K562 (cell line): ENCODE results near the gene CLCN6. TPM values are rescaled to one million over a fixed set of nuclear protein-coding genes. Genes with fewer than 3 reads are reported as not detected.

Experiments used
- ADNP ChIP-seq: fragments of 200-800 bp; sonication (Bioruptor generic); IDR thresholded peaks from 2 replicates; pipeline ENCODE4 v1.6.1; 2016; ENCODE audit warnings: missing genetic modification characterization, missing compliant biosample characterization
- ARHGAP35 ChIP-seq: fragments of 450-650 bp; IDR thresholded peaks from 2 replicates; pipeline ENCODE4 v1.6.1; 2018; ENCODE audit not compliant: partially characterized antibody
- DMBX1 ChIP-seq: fragments of 250-450 bp; sonication (Bioruptor Pico); IDR thresholded peaks from 2 replicates; pipeline ENCODE4 v1.8.0; 2022; ENCODE audit warnings: inconsistent platforms, mild to moderate bottlenecking, moderate library complexity, borderline replicate concordance
- EGR1 ChIP-seq: fragments of 450-650 bp; conservative IDR thresholded peaks from 2 replicates; pipeline ENCODE4 v1.6.1; 2017; ENCODE audit warnings: mild to moderate bottlenecking
- JUN ChIP-seq, 2 experiments: sonication (generic) in 1 of 2; formaldehyde crosslinking in 1 of 2; IDR thresholded peaks; 2 replicates each; pipeline versions ENCODE4 v1.6.1 to v1.8.0; 2012 to 2022; ENCODE audit warnings: borderline replicate concordance in 2 of 2, mild to moderate bottlenecking in 2 of 2, improper control_type of control experiment in 1 of 2, low read depth in 1 of 2, low read length in 1 of 2, missing genetic modification reagents in 1 of 2
- NCOR1 ChIP-seq: fragments of 450-650 bp; IDR thresholded peaks from 2 replicates; pipeline ENCODE4 v1.6.1; 2016; ENCODE audit warnings: mild to moderate bottlenecking, moderate library complexity
- NFRKB ChIP-seq: fragments of 450-650 bp; IDR thresholded peaks from 2 replicates; pipeline ENCODE4 v1.6.1; 2016; ENCODE audit warnings: low read depth
- PHB2 ChIP-seq: fragments of 450-650 bp; IDR thresholded peaks from 2 replicates; pipeline ENCODE4 v1.6.1; 2017; ENCODE audit warnings: low read depth
- PML ChIP-seq: IDR thresholded peaks from 2 replicates; pipeline ENCODE4 v1.6.1; 2012; ENCODE audit warnings: low read length, inconsistent platforms
- SAP30 ChIP-seq: fragments of 200-600 bp; sonication (generic); IDR thresholded peaks from 2 replicates; pipeline ENCODE4 v1.6.1; 2012; ENCODE audit warnings: borderline replicate concordance, low read depth, mild to moderate bottlenecking, moderate library complexity, low read length, control low read depth, inconsistent platforms; ENCODE audit not compliant: insufficient read depth, poor library complexity, severe bottlenecking
- TBL1XR1 ChIP-seq, 2 experiments: IDR thresholded peaks; 2 replicates each; pipeline ENCODE4 v1.6.1; 2012; ENCODE audit warnings: improper control_type of control experiment in 2 of 2, low read length in 2 of 2, mild to moderate bottlenecking in 1 of 2
- ZNF140 ChIP-seq: fragments of 250-450 bp; sonication (Bioruptor Pico); IDR thresholded peaks from 2 replicates; pipeline ENCODE4 v1.8.0; 2021; ENCODE audit warnings: moderate library complexity, mild to moderate bottlenecking, inconsistent platforms
- ZNF239 ChIP-seq: fragments of 250-450 bp; sonication (Bioruptor Pico); IDR thresholded peaks from 2 replicates; pipeline ENCODE4 v1.4.0; 2020; ENCODE audit warnings: mild to moderate bottlenecking
- ZZZ3 ChIP-seq: fragments of 450-650 bp; IDR thresholded peaks from 2 replicates; pipeline ENCODE4 v1.6.1; 2016; ENCODE audit warnings: antibody characterized with exemption, mild to moderate bottlenecking, moderate library complexity
- polyA plus RNA-seq, 8 experiments: library from polyadenylated mRNA; depleted of rRNA in 4 of 8; stranded (reverse) in 5 of 8; unstranded in 3 of 8; fragments of >200 nt; fragmentation: Nextera tagmentation in 2 of 8; fragmentation: Illumina TruSeq in 1 of 8; extraction: Ambion mirVana in 2 of 8; extraction: Trizol in 1 of 8; gene quantifications; 2 replicates each; pipeline versions ENCODE4 v1.2.1 to v1.2.3, GENCODE V29; 2011 to 2014; ENCODE audit warnings: inconsistent platforms in 1 of 8, missing spikeins in 1 of 8
- total RNA-seq, 7 experiments: library from RNA; depleted of rRNA in 6 of 7; stranded (reverse); fragments of >200 nt in 6 of 7; fragmentation: Illumina TruSeq in 2 of 7; extraction: Trizol in 2 of 7; gene quantifications; 2 replicates each; pipeline versions ENCODE4 v1.2.1 to v1.2.3, GENCODE V29; 2011 to 2021; ENCODE audit warnings: low replicate concordance in 1 of 7
- TF ChIP-seq, protein P1 (sequence below): fragments of 250-450 bp; sonication (Bioruptor Pico); IDR thresholded peaks from 2 replicates; pipeline ENCODE4 v1.8.0; 2022; ENCODE audit warnings: moderate library complexity, mild to moderate bottlenecking, inconsistent platforms
- TF ChIP-seq, protein P2 (sequence below): fragments of 250-450 bp; sonication (Bioruptor Pico); IDR thresholded peaks from 2 replicates; pipeline ENCODE4 v1.9.0; 2021; ENCODE audit warnings: mild to moderate bottlenecking, inconsistent platforms
- TF ChIP-seq, protein P3 (sequence below), 3 experiments: fragments of 200-800 bp in 1 of 3; fragments of 250-450 bp in 1 of 3; fragments of 450-650 bp in 1 of 3; sonication (Bioruptor Pico) in 1 of 3; sonication (Bioruptor generic) in 1 of 3; formaldehyde crosslinking in 1 of 3; IDR thresholded peaks; 2 replicates each; pipeline versions ENCODE4 v1.6.1 to v1.8.0; 2016 to 2022; ENCODE audit warnings: mild to moderate bottlenecking in 2 of 3, missing genetic modification characterization in 2 of 3, missing compliant biosample characterization in 1 of 3, moderate library complexity in 1 of 3

Gene CLCN6
- total and polyA plus RNA-seq, 9 of the 15 experiments (the other 6 are each of a cell fraction or from before 2014, with no cell fraction given), result 2.0 to 21.8 (median 13.6) TPM

DNA sequence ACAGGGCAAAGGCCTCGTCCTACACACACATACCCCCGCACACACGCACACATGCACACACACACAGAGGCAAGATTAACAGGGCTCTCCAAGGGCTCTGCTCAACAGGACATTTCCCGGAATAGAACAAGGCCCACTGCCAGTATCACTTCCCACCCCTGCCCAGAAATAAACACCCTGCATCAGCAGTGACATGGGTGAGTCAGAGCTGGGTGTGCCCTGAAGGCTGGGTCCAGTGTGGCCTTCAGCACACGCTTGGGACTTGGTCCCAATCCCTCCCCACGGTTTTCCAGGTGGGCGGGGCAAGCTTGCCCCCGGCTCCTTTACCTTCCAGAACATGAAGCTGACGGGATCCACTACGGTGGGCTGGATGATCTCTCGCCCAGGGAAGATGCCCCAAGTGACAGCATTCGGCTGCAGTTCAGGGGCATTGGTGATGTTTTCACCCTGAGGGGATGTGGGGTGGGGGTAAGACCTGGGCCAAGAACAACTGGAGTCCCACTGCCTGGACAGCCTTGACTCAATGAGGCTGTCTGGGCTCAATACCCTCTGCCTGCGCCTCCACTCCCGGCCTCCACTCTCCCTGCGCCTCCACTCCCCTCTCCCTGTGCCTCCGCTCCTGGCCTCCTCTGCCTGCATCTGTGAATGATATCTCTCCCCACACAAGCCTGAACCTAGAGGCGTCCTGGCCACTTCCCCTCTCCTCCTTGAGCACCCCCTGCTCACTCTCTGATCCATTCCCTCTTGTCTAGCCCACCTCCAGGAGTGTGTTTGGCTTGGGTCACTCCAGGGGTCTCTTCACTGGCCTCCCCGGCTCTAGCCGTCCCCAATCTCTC lies 14.9 kb upstream of the CLCN6 start (continued):
- TF ChIP-seq SAP30, result no peak
- peak; percentile 54; the same call in 1 of the 2 replicates for TF ChIP-seq DMBX1 (CRISPR knock-in tag)
- TF ChIP-seq JUN (IDR thresholded peaks at IDR 0.05; ENCODE audit: borderline replicate concordance, low read depth, low read length), result peak; percentile 82
- TF ChIP-seq JUN (CRISPR knock-in tag; IDR thresholded peaks at IDR 0.05; ENCODE audit: borderline replicate concordance), result no peak
- TF ChIP-seq, protein P1, sequence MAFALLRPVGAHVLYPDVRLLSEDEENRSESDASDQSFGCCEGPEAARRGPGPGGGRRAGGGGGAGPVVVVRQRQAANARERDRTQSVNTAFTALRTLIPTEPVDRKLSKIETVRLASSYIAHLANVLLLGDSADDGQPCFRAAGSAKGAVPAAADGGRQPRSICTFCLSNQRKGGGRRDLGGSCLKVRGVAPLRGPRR (CRISPR knock-in tag), result no peak
- TF ChIP-seq, protein P2, sequence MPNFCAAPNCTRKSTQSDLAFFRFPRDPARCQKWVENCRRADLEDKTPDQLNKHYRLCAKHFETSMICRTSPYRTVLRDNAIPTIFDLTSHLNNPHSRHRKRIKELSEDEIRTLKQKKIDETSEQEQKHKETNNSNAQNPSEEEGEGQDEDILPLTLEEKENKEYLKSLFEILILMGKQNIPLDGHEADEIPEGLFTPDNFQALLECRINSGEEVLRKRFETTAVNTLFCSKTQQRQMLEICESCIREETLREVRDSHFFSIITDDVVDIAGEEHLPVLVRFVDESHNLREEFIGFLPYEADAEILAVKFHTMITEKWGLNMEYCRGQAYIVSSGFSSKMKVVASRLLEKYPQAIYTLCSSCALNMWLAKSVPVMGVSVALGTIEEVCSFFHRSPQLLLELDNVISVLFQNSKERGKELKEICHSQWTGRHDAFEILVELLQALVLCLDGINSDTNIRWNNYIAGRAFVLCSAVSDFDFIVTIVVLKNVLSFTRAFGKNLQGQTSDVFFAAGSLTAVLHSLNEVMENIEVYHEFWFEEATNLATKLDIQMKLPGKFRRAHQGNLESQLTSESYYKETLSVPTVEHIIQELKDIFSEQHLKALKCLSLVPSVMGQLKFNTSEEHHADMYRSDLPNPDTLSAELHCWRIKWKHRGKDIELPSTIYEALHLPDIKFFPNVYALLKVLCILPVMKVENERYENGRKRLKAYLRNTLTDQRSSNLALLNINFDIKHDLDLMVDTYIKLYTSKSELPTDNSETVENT (CRISPR knock-in tag), result 0 out of 2 replicates have a peak, but pooled peaks have one; percentile 45
- no peak for TF ChIP-seq ZNF140 (CRISPR knock-in tag)
- peak; percentile 57 for TF ChIP-seq EGR1
- TF ChIP-seq NFRKB, result peak; percentile 76
- no peak for TF ChIP-seq ADNP (tag)
- peak; percentile 33 for TF ChIP-seq ARHGAP35
- peak; percentile 66 for TF ChIP-seq NCOR1
- TF ChIP-seq TBL1XR1 (IDR thresholded peaks at IDR 0.05; ENCODE audit: low read length in 2 of 2), result peak in 1 of 2 experiments; percentile 51; a peak in 1 of 4 replicates
- TF ChIP-seq PML, result 0 out of 2 replicates have a peak, but pooled peaks have one; percentile 33
- no peak for TF ChIP-seq PHB2
- no peak for TF ChIP-seq ZZZ3
- TF ChIP-seq ZNF239 (CRISPR knock-in tag), result no peak
- TF ChIP-seq, protein P3, sequence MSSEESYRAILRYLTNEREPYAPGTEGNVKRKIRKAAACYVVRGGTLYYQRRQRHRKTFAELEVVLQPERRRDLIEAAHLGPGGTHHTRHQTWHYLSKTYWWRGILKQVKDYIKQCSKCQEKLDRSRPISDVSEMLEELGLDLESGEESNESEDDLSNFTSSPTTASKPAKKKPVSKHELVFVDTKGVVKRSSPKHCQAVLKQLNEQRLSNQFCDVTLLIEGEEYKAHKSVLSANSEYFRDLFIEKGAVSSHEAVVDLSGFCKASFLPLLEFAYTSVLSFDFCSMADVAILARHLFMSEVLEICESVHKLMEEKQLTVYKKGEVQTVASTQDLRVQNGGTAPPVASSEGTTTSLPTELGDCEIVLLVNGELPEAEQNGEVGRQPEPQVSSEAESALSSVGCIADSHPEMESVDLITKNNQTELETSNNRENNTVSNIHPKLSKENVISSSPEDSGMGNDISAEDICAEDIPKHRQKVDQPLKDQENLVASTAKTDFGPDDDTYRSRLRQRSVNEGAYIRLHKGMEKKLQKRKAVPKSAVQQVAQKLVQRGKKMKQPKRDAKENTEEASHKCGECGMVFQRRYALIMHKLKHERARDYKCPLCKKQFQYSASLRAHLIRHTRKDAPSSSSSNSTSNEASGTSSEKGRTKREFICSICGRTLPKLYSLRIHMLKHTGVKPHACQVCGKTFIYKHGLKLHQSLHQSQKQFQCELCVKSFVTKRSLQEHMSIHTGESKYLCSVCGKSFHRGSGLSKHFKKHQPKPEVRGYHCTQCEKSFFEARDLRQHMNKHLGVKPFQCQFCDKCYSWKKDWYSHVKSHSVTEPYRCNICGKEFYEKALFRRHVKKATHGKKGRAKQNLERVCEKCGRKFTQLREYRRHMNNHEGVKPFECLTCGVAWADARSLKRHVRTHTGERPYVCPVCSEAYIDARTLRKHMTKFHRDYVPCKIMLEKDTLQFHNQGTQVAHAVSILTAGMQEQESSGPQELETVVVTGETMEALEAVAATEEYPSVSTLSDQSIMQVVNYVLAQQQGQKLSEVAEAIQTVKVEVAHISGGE (CRISPR knock-in tag; IDR thresholded peaks at IDR 0.05), result 0 out of 6 replicates have a peak, but pooled peaks of 1 of the 3 experiments have one; percentile 34
